Hepatocyte (in vitro differentiated cells): ENCODE data around the gene RDH5. TPM values are rescaled to one million over a fixed set of nuclear protein-coding genes. Genes with fewer than 3 reads are reported as not detected.

Source experiments
- DNase-seq: peaks from one replicate; pipeline ENCODE4 v3.0.0-alpha.2; 2016; ENCODE audit warnings: low spot score
- H2AFZ ChIP-seq: fragments of 200-600 bp; sonication (generic); 2 replicates; pipeline ENCODE4 v1.6.0; 2016; ENCODE audit warnings: antibody characterized with exemption, mild to moderate bottlenecking
- H3K27ac ChIP-seq: fragments of 200-600 bp; sonication (generic); 2 replicates; pipeline ENCODE4 v1.5.1; 2016; ENCODE audit warnings: mild to moderate bottlenecking
- H3K27me3 ChIP-seq: fragments of 200-600 bp; sonication (generic); 2 replicates; pipeline ENCODE4 v1.6.1; 2016
- H3K36me3 ChIP-seq: fragments of 200-600 bp; sonication (generic); replicated peaks from 2 replicates; pipeline ENCODE4 v1.5.1; 2016; ENCODE audit warnings: low read depth; ENCODE audit not compliant: insufficient read depth
- H3K4me1 ChIP-seq: fragments of 200-600 bp; sonication (generic); 2 replicates; pipeline ENCODE4 v1.5.1; 2016; ENCODE audit warnings: mild to moderate bottlenecking, moderate library complexity; ENCODE audit not compliant: insufficient read depth
- H3K4me2 ChIP-seq: fragments of 200-600 bp; sonication (generic); 2 replicates; pipeline ENCODE4 v1.6.0; 2016
- H3K4me3 ChIP-seq: fragments of 200-600 bp; sonication (generic); 2 replicates; pipeline ENCODE4 v1.5.1; 2016; ENCODE audit warnings: mild to moderate bottlenecking
- H3K79me2 ChIP-seq: fragments of 200-600 bp; sonication (generic); 2 replicates; pipeline ENCODE4 v1.6.0; 2017; ENCODE audit warnings: mild to moderate bottlenecking
- H3K9me2 ChIP-seq: fragments of 200-600 bp; sonication (generic); replicated peaks from 2 replicates; pipeline ENCODE4 v1.6.0; 2017; ENCODE audit warnings: mild to moderate bottlenecking; ENCODE audit not compliant: insufficient read depth
- H3K9me3 ChIP-seq: fragments of 200-600 bp; sonication (generic); 2 replicates; pipeline ENCODE4 v1.5.1; 2016; ENCODE audit warnings: low read depth, mild to moderate bottlenecking
- H4K20me1 ChIP-seq: fragments of 200-600 bp; sonication (generic); 2 replicates; pipeline ENCODE4 v1.6.0; 2016; ENCODE audit warnings: mild to moderate bottlenecking; ENCODE audit not compliant: insufficient read depth, poor library complexity, severe bottlenecking
- EZH2 ChIP-seq: fragments of 200-600 bp; sonication (generic); IDR thresholded peaks from 2 replicates; pipeline ENCODE4 v1.6.1; 2016; ENCODE audit warnings: antibody characterized with exemption, mild to moderate bottlenecking, borderline replicate concordance
- EZH2phosphoT487 ChIP-seq: fragments of 200-600 bp; sonication (generic); IDR thresholded peaks from one replicate; pipeline ENCODE4 v1.6.1; 2018; ENCODE audit warnings: antibody characterized with exemption, mild to moderate bottlenecking, low read depth, moderate library complexity; ENCODE audit not compliant: unreplicated experiment, severe bottlenecking
- WGBS: methylation state at CpG from one replicate; pipeline ENCODE4 v1.1.6; 2016; ENCODE audit warnings: low lambda C conversion rate; ENCODE audit errors: missing lambda C conversion rate; 5-methylcytosine and 5-hydroxymethylcytosine counted together
- polyA plus RNA-seq: library from polyadenylated mRNA; unstranded; fragments of >200 nt; fragmentation: Nextera tagmentation; extraction: Ambion mirVana; gene quantifications from 2 replicates; pipeline ENCODE4 v1.2.1, GENCODE V29; 2016
- total RNA-seq: library from RNA; depleted of rRNA; stranded (reverse); fragments of >200 nt; gene quantifications from 2 replicates; pipeline ENCODE4 v1.2.3, GENCODE V29; 2014
- TF ChIP-seq, protein P1 (sequence below): fragments of 200-600 bp; sonication (generic); IDR thresholded peaks from 2 replicates; pipeline ENCODE4 v1.5.1; 2016; ENCODE audit warnings: antibody characterized with exemption, mild to moderate bottlenecking; ENCODE audit not compliant: poor library complexity

RDH5 gene
- total and polyA plus RNA-seq, 2 experiments from 2014 or later = 36.2 to 43.7 TPM

- H3K79me2 ChIP-seq = peaks cover 9% of the 10 kb centered on the region
- no peaks in the 10 kb centered on the region for H3K9me3 ChIP-seq
- H3K27ac ChIP-seq = no peak overlapping the region
- no peak for DNase-seq
- peaks cover 35% of the 10 kb centered on the region for H3K27me3 ChIP-seq
- H3K4me3 ChIP-seq = no peak overlapping the region
- 89% methylated on average over 4 of the region's 4 CpGs for WGBS
- peaks cover 9% of the 10 kb centered on the region for H3K4me1 ChIP-seq
- H3K36me3 ChIP-seq = no peaks in the 10 kb centered on the region
- no peak overlapping the region for H3K4me2 ChIP-seq
- TF ChIP-seq EZH2phosphoT487 (no peak), EZH2 (no peak)
- TF ChIP-seq, protein P1, sequence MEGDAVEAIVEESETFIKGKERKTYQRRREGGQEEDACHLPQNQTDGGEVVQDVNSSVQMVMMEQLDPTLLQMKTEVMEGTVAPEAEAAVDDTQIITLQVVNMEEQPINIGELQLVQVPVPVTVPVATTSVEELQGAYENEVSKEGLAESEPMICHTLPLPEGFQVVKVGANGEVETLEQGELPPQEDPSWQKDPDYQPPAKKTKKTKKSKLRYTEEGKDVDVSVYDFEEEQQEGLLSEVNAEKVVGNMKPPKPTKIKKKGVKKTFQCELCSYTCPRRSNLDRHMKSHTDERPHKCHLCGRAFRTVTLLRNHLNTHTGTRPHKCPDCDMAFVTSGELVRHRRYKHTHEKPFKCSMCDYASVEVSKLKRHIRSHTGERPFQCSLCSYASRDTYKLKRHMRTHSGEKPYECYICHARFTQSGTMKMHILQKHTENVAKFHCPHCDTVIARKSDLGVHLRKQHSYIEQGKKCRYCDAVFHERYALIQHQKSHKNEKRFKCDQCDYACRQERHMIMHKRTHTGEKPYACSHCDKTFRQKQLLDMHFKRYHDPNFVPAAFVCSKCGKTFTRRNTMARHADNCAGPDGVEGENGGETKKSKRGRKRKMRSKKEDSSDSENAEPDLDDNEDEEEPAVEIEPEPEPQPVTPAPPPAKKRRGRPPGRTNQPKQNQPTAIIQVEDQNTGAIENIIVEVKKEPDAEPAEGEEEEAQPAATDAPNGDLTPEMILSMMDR = no peak
- H4K20me1 ChIP-seq = no peaks in the 10 kb centered on the region
- no peaks in the 10 kb centered on the region for H3K9me2 ChIP-seq
- no peak overlapping the region for H2AFZ ChIP-seq
Observed at GRCh38 chr12:55711786-55712553, 8.2 kb upstream of the RDH5 start.

- DNase-seq = no peak
- no peak for TF ChIP-seq EZH2phosphoT487
- TF ChIP-seq EZH2 = no peak
- TF ChIP-seq, protein P1 = no peak
- H3K27me3 ChIP-seq = peaks cover 30% of the 10 kb centered on the region
- no peak overlapping the region for H3K27ac ChIP-seq
- no peak overlapping the region for H3K4me2 ChIP-seq
- H3K9me2 ChIP-seq = no peaks in the 10 kb centered on the region
- H4K20me1 ChIP-seq = no peaks in the 10 kb centered on the region
- no peaks in the 10 kb centered on the region for H3K36me3 ChIP-seq
- H3K4me3 ChIP-seq = no peak overlapping the region
- WGBS = 83% methylated on average over 1 of the region's 1 CpG
- H3K9me3 ChIP-seq = no peaks in the 10 kb centered on the region
- peaks cover 17% of the 10 kb centered on the region for H3K79me2 ChIP-seq
- no peak overlapping the region for H2AFZ ChIP-seq
- H3K4me1 ChIP-seq = peaks cover 14% of the 10 kb centered on the region
Observed at GRCh38 chr12:55712700-55713415, 7.3 kb upstream of the RDH5 start.

DNA sequence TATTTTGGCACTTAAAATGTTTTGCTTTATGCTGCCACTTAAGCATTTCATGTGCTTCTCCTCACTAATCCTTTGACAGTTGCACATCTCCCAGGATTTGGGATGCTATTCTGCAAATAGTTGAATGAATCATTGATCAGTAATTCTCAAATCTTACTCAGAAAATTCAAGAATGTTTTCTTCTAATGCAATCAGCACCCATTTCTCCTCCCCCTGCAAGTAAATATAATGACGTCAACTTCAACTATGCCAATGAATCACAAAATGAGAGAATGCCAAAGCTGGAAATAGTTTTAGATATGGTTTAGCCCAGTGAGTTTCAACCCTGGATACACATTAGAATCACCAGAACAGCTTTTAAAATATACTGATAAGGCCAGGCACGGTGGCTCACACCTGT is 6.5 kb upstream of the RDH5 start:
- H3K4me2 ChIP-seq = no peak overlapping the region
- 81% methylated on average over 2 of the region's 2 CpGs for WGBS

More for the DNA sequence above, 6.5 kb upstream of the RDH5 start:
- no peak for DNase-seq
- TF ChIP-seq EZH2phosphoT487 (no peak), EZH2 (no peak)
- TF ChIP-seq, protein P1 = no peak
- no peaks in the 10 kb centered on the region for H4K20me1 ChIP-seq
- no peaks in the 10 kb centered on the region for H3K36me3 ChIP-seq
- H3K4me1 ChIP-seq = peaks cover 14% of the 10 kb centered on the region
- H3K9me3 ChIP-seq = no peaks in the 10 kb centered on the region
- no peaks in the 10 kb centered on the region for H3K9me2 ChIP-seq
- H3K79me2 ChIP-seq = peaks cover 26% of the 10 kb centered on the region
- H3K27me3 ChIP-seq = peaks cover 23% of the 10 kb centered on the region
- no peak overlapping the region for H3K27ac ChIP-seq
- H2AFZ ChIP-seq = no peak overlapping the region
- no peak overlapping the region for H3K4me3 ChIP-seq
